ENCODE data around the gene ZNF354B. TPM values are rescaled to one million over a fixed set of nuclear protein-coding genes. Genes with fewer than 3 reads are reported as not detected.
"Not testable (repeated sequence)": the region's sequence is repeated elsewhere in the genome, so short reads cannot be mapped to it uniquely, and the experiment has no call there.

ZNF354B gene
- total and polyA plus RNA-seq, 8 donors = 2.1 to 39.7 (median 11.9) TPM

DNA sequence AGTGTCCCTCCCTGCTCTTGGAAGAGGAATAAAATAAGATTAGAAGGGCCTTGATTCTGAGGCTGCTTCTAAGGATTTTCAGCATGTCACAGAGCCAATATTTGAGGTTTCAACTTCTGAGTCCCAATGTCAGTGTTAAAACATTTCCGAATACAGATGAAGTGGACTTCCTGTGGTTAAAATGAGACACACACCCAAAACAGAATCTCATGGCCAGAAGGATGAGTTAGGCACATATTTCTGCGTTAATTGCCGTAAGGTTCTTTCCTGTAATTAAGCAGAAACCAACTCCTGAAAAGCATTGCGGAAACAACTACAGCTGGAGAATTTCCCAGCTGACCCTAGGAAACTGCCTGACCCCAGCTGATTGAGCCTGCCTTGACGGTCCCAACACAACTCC, 10.4 kb upstream of the ZNF354B start:
- no peaks in the 10 kb centered on the region for H3K4me1 ChIP-seq
- TF ChIP-seq POLR2A (IDR thresholded peaks at IDR 0.05) = no peak
- no peak for TF ChIP-seq EP300 (IDR thresholded peaks at IDR 0.05)
- TF ChIP-seq, protein P1, sequence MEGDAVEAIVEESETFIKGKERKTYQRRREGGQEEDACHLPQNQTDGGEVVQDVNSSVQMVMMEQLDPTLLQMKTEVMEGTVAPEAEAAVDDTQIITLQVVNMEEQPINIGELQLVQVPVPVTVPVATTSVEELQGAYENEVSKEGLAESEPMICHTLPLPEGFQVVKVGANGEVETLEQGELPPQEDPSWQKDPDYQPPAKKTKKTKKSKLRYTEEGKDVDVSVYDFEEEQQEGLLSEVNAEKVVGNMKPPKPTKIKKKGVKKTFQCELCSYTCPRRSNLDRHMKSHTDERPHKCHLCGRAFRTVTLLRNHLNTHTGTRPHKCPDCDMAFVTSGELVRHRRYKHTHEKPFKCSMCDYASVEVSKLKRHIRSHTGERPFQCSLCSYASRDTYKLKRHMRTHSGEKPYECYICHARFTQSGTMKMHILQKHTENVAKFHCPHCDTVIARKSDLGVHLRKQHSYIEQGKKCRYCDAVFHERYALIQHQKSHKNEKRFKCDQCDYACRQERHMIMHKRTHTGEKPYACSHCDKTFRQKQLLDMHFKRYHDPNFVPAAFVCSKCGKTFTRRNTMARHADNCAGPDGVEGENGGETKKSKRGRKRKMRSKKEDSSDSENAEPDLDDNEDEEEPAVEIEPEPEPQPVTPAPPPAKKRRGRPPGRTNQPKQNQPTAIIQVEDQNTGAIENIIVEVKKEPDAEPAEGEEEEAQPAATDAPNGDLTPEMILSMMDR (IDR thresholded peaks at IDR 0.05) = no peak
- TF ChIP-seq POLR2AphosphoS5 (IDR thresholded peaks at IDR 0.05) = no peak
- no peaks in the 10 kb centered on the region for H3K36me3 ChIP-seq
- 66 to 82% (median 81%) methylated on average over 5 of the region's 5 CpGs for WGBS, 5 donors
- DNase-seq = no peak
- H3K27ac ChIP-seq = no peak overlapping the region
- intact Hi-C loops (cut with DNase I; ENCODE audit: low total_unique reads) = no loop called here
- H3K4me3 ChIP-seq = no peak overlapping the region
- H3K9me3 ChIP-seq = no peaks in the 10 kb centered on the region
- H3K27me3 ChIP-seq = no peaks in the 10 kb centered on the region

DNA sequence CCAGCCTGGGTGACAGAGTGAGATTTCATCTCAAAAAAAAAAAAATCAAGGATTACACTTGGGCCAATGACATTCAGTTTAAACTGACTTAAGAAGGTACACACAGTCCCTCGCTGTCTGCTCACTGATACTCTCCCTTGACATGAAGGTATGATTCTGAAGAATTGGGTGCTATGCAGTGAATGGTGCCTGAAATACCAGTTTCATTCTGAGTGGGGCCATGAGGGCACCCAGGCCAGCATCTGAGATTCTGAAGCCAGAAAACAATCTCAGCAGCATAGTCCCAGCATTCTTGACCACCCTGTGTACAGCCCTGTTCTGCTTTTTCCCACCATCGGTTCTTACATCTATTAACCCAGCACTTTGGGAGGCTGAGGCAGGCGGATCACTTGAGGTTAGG, 7.8 kb upstream of the ZNF354B start:
- no peaks in the 10 kb centered on the region for H3K4me1 ChIP-seq
- intact Hi-C loops (cut with DNase I; ENCODE audit: low total_unique reads) = no loop called here
- H3K36me3 ChIP-seq = no peaks in the 10 kb centered on the region
- TF ChIP-seq POLR2AphosphoS5 (IDR thresholded peaks at IDR 0.05) (no peak), POLR2A (IDR thresholded peaks at IDR 0.05) (no peak), EP300 (IDR thresholded peaks at IDR 0.05) (no peak)
- TF ChIP-seq, protein P1 (IDR thresholded peaks at IDR 0.05) = no peak
- H3K4me3 ChIP-seq = no peak overlapping the region
- no peak overlapping the region for H3K27ac ChIP-seq
- H3K27me3 ChIP-seq = no peaks in the 10 kb centered on the region
- H3K9me3 ChIP-seq = no peaks in the 10 kb centered on the region
- no peak for DNase-seq
- 92 to 100% (median 96%) methylated on average over 3 of the region's 3 CpGs for WGBS, 5 donors

DNA sequence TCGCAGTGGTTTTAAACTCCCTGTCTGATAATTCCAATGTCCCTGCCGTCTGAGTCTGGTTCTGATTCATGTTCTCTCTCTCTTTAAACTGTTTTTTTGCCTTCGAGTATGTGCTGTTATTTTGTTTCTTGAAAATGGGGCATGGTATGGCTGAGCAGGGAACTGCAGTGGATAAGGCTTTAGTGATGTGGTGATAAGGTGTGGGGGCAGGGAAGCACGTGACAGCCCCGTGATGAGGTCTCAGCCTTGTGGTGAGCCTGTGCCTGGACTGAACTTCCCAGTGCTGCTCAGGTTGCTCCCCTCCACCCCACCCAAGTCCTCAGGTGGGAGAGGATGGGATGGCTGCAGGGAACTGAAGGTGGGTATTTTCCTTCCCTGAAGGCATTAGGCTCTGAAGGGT, 5.5 kb upstream of the ZNF354B start:
- Histone ChIP-seq H3K4me3 (no peak overlapping the region), H3K27ac (no peak overlapping the region), H3K9me3 (no peaks in the 10 kb centered on the region), H3K4me1 (no peaks in the 10 kb centered on the region), H3K36me3 (no peaks in the 10 kb centered on the region), H3K27me3 (no peaks in the 10 kb centered on the region)
- TF ChIP-seq EP300 (IDR thresholded peaks at IDR 0.05) (no peak), POLR2AphosphoS5 (IDR thresholded peaks at IDR 0.05) (no peak), POLR2A (IDR thresholded peaks at IDR 0.05) (no peak)
- TF ChIP-seq, protein P1 (IDR thresholded peaks at IDR 0.05) = no peak
- 49 to 64% (median 52%) methylated on average over 5 of the region's 5 CpGs for WGBS, 5 donors
- intact Hi-C loops (cut with DNase I; ENCODE audit: low total_unique reads) = no loop called here
- no peak for DNase-seq

DNA sequence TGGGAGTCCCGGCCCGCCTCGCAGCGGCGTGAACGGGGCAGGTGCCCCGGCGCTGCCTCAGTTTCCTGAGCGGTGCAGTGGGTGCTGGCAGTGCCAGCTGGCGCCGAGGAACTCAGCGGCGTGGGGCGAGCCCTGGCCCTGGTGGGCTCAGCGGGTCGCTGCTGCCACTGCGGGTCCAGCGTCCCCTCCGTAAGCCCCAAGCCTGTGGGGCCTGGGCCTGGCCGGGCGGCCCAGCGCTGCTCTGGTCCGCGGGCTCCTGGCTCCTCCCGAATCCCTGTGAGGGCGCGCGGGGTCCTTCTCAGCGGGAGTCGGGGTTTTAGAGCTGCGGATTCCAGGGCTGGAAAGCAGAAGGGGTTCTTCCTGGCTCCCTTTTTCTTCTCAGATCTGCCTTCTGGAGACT, 862 bp downstream of the ZNF354B start:
- Histone ChIP-seq H3K36me3 (peaks cover 6 to 34% (median 26%) of the 10 kb centered on the region in 4 donors), H3K27ac (peak overlapping the region; percentile 78 to 93 (median 86)), H3K4me3 (peak overlapping the region; percentile 70 to 94 (median 90)), H3K4me1 (peaks cover 8 to 28% (median 17%) of the 10 kb centered on the region in 4 donors)
- DNase-seq; H3K9me3 ChIP-seq; intact Hi-C loops (cut with DNase I; ENCODE audit: low total_unique reads); H3K27me3 ChIP-seq: not testable (repeated sequence)
- 0 to 3% (median 0%) methylated on average over 3 to 11 of the region's 31 CpGs; no CpG with 5 or more reads in 2 of the 5 donors for WGBS, 5 donors

- no peak for DNase-seq
- H3K9me3 ChIP-seq = no peaks in the 10 kb centered on the region
- WGBS, 5 donors = 95 to 97% (median 96%) methylated on average over 8 of the region's 8 CpGs
- no peak overlapping the region for H3K27ac ChIP-seq
- no peak for TF ChIP-seq EP300 (IDR thresholded peaks at IDR 0.05)
- no peak for TF ChIP-seq POLR2A (IDR thresholded peaks at IDR 0.05)
- TF ChIP-seq, protein P1 (IDR thresholded peaks at IDR 0.05) = no peak
- TF ChIP-seq POLR2AphosphoS5 (IDR thresholded peaks at IDR 0.05) = no peak
- H3K36me3 ChIP-seq = peaks cover 13 to 44% (median 36%) of the 10 kb centered on the region in 4 donors
- H3K4me1 ChIP-seq = peaks cover 8 to 28% (median 17%) of the 10 kb centered on the region in 4 donors
- no peaks in the 10 kb centered on the region for H3K27me3 ChIP-seq
- H3K4me3 ChIP-seq = peak overlapping the region in 1 of 4 donors; percentile 87
- intact Hi-C loops (cut with DNase I; ENCODE audit: low total_unique reads) = no loop called here
Observed at GRCh38 chr5:178861627-178862026, 1.9 kb downstream of the ZNF354B start.
